NCI-H187 treated with DMSO at 0.1 percent for 48 hours (cell line): ENCODE data around the gene SLC6A7.

ENCODE experiments used
- DNase-seq: peaks from one replicate; lab custom pipeline; 2025; lab: John Stamatoyannopoulos, UW

SLC6A7 gene

GRCh38 chr5:150189728-150190502, at the start of gene SLC6A7:
TSS of gene SLC6A7 (plus strand) at chr5:150190062. CDS start at chr5:150190328, 266 bp downstream.
- no peak for DNase-seq

DNA sequence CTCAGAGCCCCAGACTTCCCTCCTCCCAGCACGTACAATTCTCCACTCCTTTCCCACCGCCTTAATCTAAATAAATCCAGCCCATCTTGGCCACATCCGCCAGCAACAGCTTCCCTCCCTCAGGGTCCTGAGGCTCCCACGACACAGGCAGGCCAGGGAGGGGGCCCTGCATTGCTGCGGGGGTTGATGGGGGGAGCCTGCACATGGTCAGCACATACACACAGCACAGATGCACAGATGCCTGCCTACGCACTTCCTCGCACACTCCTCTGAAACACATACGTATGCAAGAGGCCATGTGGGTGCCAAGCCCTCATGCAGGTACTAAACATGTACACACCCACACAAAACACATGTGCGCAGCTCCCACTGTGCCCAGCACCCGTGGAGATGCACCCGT, 49.0 kb upstream of the SLC6A7 start:
- no peak for DNase-seq

DNA sequence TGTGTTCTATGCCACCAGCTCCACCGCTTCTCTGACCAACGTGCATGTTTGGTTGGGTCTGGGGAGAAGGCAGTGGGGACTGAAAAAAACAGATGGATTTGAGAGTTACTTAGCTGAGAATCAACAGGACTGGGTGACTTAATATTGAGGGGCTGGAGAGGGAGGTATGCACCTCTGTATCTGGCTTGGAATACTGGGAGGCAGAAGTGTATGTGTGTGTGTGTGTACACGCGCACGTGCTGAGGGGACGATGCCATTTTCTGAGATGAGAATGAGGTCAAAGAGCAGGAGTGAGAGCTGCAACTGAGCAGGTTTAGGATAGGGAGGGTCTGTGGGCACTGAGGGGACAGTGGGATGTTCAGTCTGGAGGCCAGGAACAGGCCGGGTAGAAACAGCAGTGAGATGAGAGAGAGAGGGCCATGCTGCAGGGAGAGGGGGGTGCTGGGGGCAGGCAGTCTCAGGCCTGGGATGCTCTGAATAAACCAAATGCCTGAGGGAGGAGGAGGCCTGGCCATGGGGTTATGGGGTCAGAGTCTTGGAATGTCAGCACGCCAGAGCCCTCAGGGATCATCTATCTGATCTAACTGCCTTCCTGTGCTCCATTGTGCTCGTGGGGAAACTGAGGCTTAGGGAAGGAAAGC, 48.2 kb upstream of the SLC6A7 start:
- DNase-seq: no peak

GRCh38 chr5:150142185-150142958, 47.5 kb upstream of the SLC6A7 start:
- no peak for DNase-seq

GRCh38 chr5:150142959-150143349, 46.9 kb upstream of the SLC6A7 start:
- no peak for DNase-seq

- no peak for DNase-seq
Observed at GRCh38 chr5:150143350-150144245, 46.3 kb upstream of the SLC6A7 start.

DNA sequence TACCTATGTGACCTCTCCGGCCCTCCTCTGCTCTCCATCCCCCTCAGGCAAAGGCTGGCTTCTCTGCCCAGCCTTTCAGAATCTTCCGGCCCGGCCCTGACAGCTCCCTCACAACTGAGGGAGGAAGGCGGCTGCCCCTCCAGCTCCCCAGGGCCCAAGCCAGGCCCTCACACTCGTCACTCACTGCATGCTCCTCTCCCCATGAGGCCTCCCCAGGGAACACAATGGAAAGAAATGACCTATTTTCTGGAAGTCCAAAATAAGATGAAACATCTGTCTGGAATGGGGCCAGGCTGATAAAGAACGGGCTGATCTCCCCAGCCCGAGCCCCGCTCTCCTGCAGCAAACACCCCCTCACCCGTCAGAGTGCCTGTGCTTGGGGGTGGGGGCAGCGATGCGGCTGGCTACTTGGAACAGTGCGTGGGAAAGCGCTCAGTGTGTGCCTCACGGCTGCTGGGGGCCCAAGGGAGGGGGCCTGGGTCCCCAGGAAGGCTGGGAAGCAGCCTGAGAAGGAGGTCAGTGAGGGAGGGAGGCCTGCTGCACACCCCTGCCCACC, 45.5 kb upstream of the SLC6A7 start:
- no peak for DNase-seq

DNA sequence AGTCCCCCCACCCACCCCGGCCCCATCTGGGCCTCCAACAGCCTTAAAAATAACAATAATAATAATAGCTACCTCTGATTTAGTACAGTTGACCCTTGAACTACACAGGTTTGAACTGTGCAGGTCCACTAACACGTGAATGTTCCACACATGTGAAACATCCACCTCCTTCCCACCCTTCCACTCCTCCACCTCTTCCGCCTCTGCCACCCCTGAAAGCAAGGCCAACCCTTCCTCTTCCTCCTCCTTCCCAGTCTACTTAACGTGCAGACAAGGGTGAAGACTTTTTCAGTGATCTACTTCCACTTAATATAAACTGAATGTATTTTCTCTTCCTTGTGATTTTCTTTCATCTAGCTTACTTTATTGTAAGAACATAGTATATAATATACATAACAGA, 45.0 kb upstream of the SLC6A7 start:
- DNase-seq: no peak

DNA sequence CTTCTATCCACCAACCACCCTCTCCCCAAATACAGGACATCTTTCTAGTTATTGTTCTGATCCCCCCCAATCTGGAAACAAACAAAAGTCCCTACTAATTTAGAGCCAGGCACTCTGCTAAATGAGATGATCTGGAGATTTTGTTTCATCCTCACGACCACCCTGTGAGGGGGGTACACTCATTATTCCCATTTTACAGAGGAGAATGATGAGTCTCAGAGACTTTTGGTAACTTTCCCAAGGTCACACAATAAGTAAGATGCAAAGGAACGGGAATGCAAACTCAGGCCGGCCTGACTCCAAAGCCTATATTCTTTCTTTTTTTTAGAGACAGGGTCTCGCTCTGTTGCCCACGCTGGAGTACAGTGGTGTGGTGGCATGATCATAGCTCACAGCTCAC, 43.6 kb upstream of the SLC6A7 start:
- no peak for DNase-seq

DNA sequence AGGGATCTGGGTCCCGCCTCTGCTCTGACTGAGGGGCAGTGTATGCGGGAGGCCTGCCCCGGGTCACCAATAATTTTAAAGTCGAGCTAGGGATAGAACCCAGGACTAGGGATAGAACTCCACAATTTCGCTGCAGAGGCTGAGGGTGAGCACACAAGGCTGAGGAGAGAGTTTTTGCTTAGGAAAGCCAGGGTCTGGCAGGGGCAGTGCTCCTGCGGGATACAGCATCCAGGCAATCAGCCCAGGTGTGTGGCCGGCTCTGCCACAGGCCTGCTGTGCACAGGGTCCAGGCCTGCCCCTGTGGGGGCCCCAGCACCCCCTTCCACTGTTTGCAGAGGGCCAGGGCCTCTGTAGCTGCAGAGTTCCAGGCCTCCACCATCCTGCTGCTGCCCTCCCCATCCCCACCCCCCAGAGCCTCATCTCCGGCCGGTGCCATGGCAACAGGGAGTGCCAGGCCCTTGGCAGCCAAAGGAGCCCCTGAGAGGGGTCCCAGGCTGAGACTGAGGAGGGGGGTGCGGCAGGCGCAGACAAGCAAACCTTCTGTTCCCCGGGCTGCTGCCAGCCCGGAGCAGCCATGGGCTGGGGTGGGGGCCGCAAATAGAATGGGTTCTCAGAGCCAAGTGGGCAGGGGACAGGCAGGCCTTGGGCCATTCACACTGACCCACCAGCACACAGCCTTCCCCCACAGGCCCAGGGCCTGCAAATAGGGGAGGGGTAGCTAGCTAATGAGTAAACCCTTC, 42.8 kb upstream of the SLC6A7 start:
- DNase-seq: no peak

GRCh38 chr5:150147670-150148069, 42.2 kb upstream of the SLC6A7 start:
- DNase-seq: no peak

GRCh38 chr5:150148117-150148927, 41.5 kb upstream of the SLC6A7 start:
- no peak for DNase-seq

GRCh38 chr5:150149618-150150017, 40.2 kb upstream of the SLC6A7 start:
- no peak for DNase-seq

GRCh38 chr5:150152636-150153462, 37.0 kb upstream of the SLC6A7 start:
- no peak for DNase-seq

- DNase-seq: no peak
Observed at GRCh38 chr5:150153483-150153882, 36.4 kb upstream of the SLC6A7 start.

- no peak for DNase-seq
Observed at GRCh38 chr5:150153957-150154617, 35.8 kb upstream of the SLC6A7 start.

DNA sequence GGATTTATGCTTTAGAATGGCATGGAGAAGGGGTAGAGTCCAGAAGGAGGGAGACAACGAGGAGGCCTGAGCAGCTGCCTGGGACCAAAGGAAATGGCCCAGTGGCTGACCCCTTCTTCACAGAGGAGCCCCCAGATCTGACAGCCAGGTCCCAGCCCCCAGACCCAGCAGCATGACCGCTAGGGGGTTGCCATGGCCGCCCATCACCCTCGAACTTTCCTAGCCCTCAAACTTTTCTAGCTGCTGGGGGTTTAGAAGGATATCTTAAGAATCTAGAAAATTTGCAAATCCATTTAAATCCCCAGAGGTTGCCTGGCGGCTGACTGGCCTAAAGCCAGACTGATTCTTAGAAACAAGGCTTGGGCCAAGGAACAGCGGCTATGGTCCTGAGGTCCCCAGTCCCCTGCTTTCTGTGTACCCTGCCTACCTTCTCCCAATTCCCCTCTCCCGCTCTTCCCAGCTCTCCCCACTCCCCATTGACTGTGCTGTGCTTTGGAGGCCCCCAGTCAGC, 35.2 kb upstream of the SLC6A7 start:
- no peak for DNase-seq
